GM12878 (cell line): ENCODE measurements around the gene IMMT. TPM values are rescaled to one million over a fixed set of nuclear protein-coding genes. Genes with fewer than 3 reads are reported as not detected.

Experiments
- ATAC-seq: fragments of 200-7000 bp; cut with Tn5 transposase; 3 replicates; pipeline ENCODE4 v1.9.1; 2020; ENCODE audit warnings: mild to moderate bottlenecking, moderate library complexity
- BruUV-seq: library from RNA; stranded (reverse); fragments of 400-500 nt; replicated peaks from 2 replicates; lab custom pipeline; 2021; lab: Mats Ljungman, UMichigan
- CTCF ChIA-PET: fragments of 300-600 bp; sonication (Branson Sonifier 250); formaldehyde crosslinking; extraction: SDS; loops from one replicate; lab custom pipeline; 2021; ENCODE audit warnings: inconsistent platforms; lab: Yijun Ruan, JAX
- POLR2A ChIA-PET: fragments of 350-600 bp; formaldehyde crosslinking; extraction: SDS; loops from one replicate; lab custom pipeline; 2021; ENCODE audit warnings: inconsistent platforms; lab: Charles Lee
- RAD21 ChIA-PET: fragments of 300-600 bp; sonication (Branson Sonifier 250); formaldehyde crosslinking; loops from one replicate; lab custom pipeline; 2023; ENCODE audit warnings: antibody characterized with exemption; ENCODE audit not compliant: unreplicated experiment; lab: Charles Lee
- SMC1A ChIA-PET: fragments of 300-600 bp; sonication (Branson Sonifier 250); formaldehyde crosslinking; loops from one replicate; lab custom pipeline; 2023; ENCODE audit not compliant: unreplicated experiment, uncharacterized antibody; lab: Charles Lee
- DNase-seq: peaks from one replicate; pipeline ENCODE4 v3.0.0-alpha.2; 2011; ENCODE audit warnings: low read depth, low spot score
- FAIRE-seq: peaks from 3 replicates; lab custom pipeline; 2011; peaks lifted over from hg19 to GRCh38; lab: Jason Lieb, UNC
- H2AFZ ChIP-seq: 2 replicates; pipeline ENCODE4 v1.6.0; 2011; ENCODE audit warnings: low read depth, low read length, control low read depth; ENCODE audit not compliant: control insufficient read depth
- H3K27ac ChIP-seq: 2 replicates; pipeline ENCODE4 v1.5.1; 2011; ENCODE audit warnings: control low read depth; ENCODE audit not compliant: control insufficient read depth, insufficient read depth
- H3K27me3 ChIP-seq, 2 experiments: replicated peaks in 1 of 2; 2 replicates each; pipeline versions ENCODE4 v1.6.0 to v1.6.1; 2011; ENCODE audit warnings: low read length in 1 of 2; ENCODE audit not compliant: control insufficient read depth in 2 of 2, insufficient read depth in 2 of 2
- H3K36me3 ChIP-seq, 2 experiments: 2 replicates each; pipeline ENCODE4 v1.5.1; 2011; ENCODE audit warnings: low read length in 1 of 2; ENCODE audit not compliant: control insufficient read depth in 2 of 2, insufficient read depth in 2 of 2
- H3K4me1 ChIP-seq: 2 replicates; pipeline ENCODE4 v1.6.1; 2011; ENCODE audit warnings: mild to moderate bottlenecking, low read length, moderate library complexity, mixed read lengths; ENCODE audit not compliant: control insufficient read depth, insufficient read depth
- H3K4me2 ChIP-seq: 2 replicates; pipeline ENCODE4 v1.6.0; 2011; ENCODE audit warnings: control low read depth; ENCODE audit not compliant: control insufficient read depth, insufficient read depth
- H3K4me3 ChIP-seq: fragments of 200-600 bp; sonication (generic); 2 replicates; pipeline ENCODE4 v1.5.1; 2016
- H3K79me2 ChIP-seq: 2 replicates; pipeline ENCODE4 v1.6.0; 2011; ENCODE audit warnings: low read length; ENCODE audit not compliant: control insufficient read depth, insufficient read depth
- H3K9ac ChIP-seq: 2 replicates; pipeline ENCODE4 v1.8.0; 2011; ENCODE audit warnings: low read length, control low read depth, mixed read lengths; ENCODE audit not compliant: control insufficient read depth, insufficient read depth
- H3K9me3 ChIP-seq: replicated peaks from 3 replicates; pipeline ENCODE4 v1.5.1; 2011; ENCODE audit warnings: mild to moderate bottlenecking, low read length; ENCODE audit not compliant: control insufficient read depth, insufficient read depth
- H4K20me1 ChIP-seq: 2 replicates; pipeline ENCODE4 v1.6.0; 2011; ENCODE audit not compliant: control insufficient read depth, insufficient read depth
- CEBPB ChIP-seq, 2 experiments: fragments of 150-350 bp in 1 of 2; IDR thresholded peaks; 2 replicates each; pipeline ENCODE4 v1.6.1; 2012 to 2014; ENCODE audit warnings: low read depth in 2 of 2, low read length in 2 of 2, borderline replicate concordance in 1 of 2, inconsistent platforms in 1 of 2
- CHD2 ChIP-seq: IDR thresholded peaks from 2 replicates; pipeline ENCODE4 v1.6.1; 2011; ENCODE audit warnings: low read depth, low read length, improper control_type of control experiment, borderline replicate concordance
- CHD4 ChIP-seq: fragments of 200-600 bp; sonication (generic); IDR thresholded peaks from 2 replicates; pipeline ENCODE4 v1.6.1; 2016; ENCODE audit warnings: mild to moderate bottlenecking
- FOS ChIP-seq: IDR thresholded peaks from 3 replicates; pipeline ENCODE4 v1.6.1; 2011; ENCODE audit warnings: borderline replicate concordance; ENCODE audit not compliant: insufficient read length; ENCODE audit errors: extremely low read depth
- HDGF ChIP-seq: fragments of 450-650 bp; IDR thresholded peaks from 2 replicates; pipeline ENCODE4 v1.6.1; 2016; ENCODE audit warnings: antibody characterized with exemption
- IKZF1 ChIP-seq: fragments of 450-650 bp; conservative IDR thresholded peaks from 2 replicates; pipeline ENCODE4 v1.6.1; 2017; ENCODE audit warnings: antibody characterized with exemption, mild to moderate bottlenecking
- KDM1A ChIP-seq: fragments of 200-600 bp; sonication (generic); IDR thresholded peaks from 2 replicates; pipeline ENCODE4 v1.6.1; 2016; ENCODE audit warnings: borderline replicate concordance
- NFYB ChIP-seq: IDR thresholded peaks from 2 replicates; pipeline ENCODE4 v1.6.1; 2011; ENCODE audit warnings: low read depth, mild to moderate bottlenecking, low read length, improper control_type of control experiment, moderate library complexity; ENCODE audit not compliant: insufficient read depth
- NR2F1 ChIP-seq: fragments of 450-650 bp; conservative IDR thresholded peaks from 2 replicates; pipeline ENCODE4 v1.6.1; 2017; ENCODE audit warnings: mild to moderate bottlenecking
- PAX8 ChIP-seq: fragments of 450-650 bp; IDR thresholded peaks from 2 replicates; pipeline ENCODE4 v1.6.1; 2017; ENCODE audit warnings: mild to moderate bottlenecking, moderate library complexity
- POLR2A ChIP-seq: IDR thresholded peaks from 2 replicates; pipeline ENCODE4 v1.6.1; 2011; ENCODE audit warnings: low read depth, mild to moderate bottlenecking, low read length
- POU2F2 ChIP-seq: IDR thresholded peaks from 3 replicates; pipeline ENCODE4 v1.6.1; 2011; ENCODE audit warnings: low read depth, mild to moderate bottlenecking, low read length, borderline replicate concordance
- RAD21 ChIP-seq: IDR thresholded peaks from 2 replicates; pipeline ENCODE4 v1.6.1; 2011; ENCODE audit warnings: mild to moderate bottlenecking, low read depth, low read length, moderate library complexity; ENCODE audit not compliant: insufficient read depth
- RUNX3 ChIP-seq: IDR thresholded peaks from 2 replicates; pipeline ENCODE4 v1.6.1; 2012; ENCODE audit warnings: low read length, inconsistent platforms
- SPI1 ChIP-seq: IDR thresholded peaks from 2 replicates; pipeline ENCODE4 v1.6.1; 2011; ENCODE audit warnings: low read depth, mild to moderate bottlenecking, low read length, moderate library complexity, borderline replicate concordance; ENCODE audit not compliant: insufficient read depth
- ZBTB40 ChIP-seq: fragments of 450-650 bp; IDR thresholded peaks from 2 replicates; pipeline ENCODE4 v1.6.1; 2016; ENCODE audit warnings: mild to moderate bottlenecking, moderate library complexity, borderline replicate concordance
- ZNF274 ChIP-seq: IDR thresholded peaks from one replicate; pipeline ENCODE4 v1.8.0; 2011; ENCODE audit not compliant: insufficient read length, insufficient read depth
- whole genome bisulfite sequencing: methylation state at CpG from one replicate; pipeline ENCODE4 v1.1.6; 2016; ENCODE audit warnings: low lambda C conversion rate; ENCODE audit not compliant: insufficient replicate concordance, insufficient coverage; ENCODE audit errors: missing lambda C conversion rate; 5-methylcytosine and 5-hydroxymethylcytosine counted together
- in situ Hi-C: fragments of 300-500 bp; cut with MboI; formaldehyde crosslinking; loops from 9 replicates; pipeline ENCODE4 v1.14.3; 2018; ENCODE audit warnings: mixed read lengths
- intact Hi-C: fragments of 100-400 bp; cut with micrococcal nuclease; formaldehyde crosslinking; loops from one replicate; pipeline ENCODE4 v1.14.2; 2022; ENCODE audit not compliant: unreplicated experiment
- polyA plus RNA-seq, 11 experiments: library from polyadenylated mRNA; depleted of rRNA in 4 of 11; unstranded in 6 of 11; stranded (reverse) in 5 of 11; fragments of >200 nt; fragmentation: Nextera tagmentation in 4 of 11; fragmentation: Illumina TruSeq in 1 of 11; extraction: Ambion mirVana in 4 of 11; extraction: Trizol in 1 of 11; gene quantifications; 1 replicate in 1 of 11; 2 replicates in 10 of 11; pipeline versions ENCODE4 v1.2.1 to v1.2.3, GENCODE V29; 2011 to 2016; ENCODE audit warnings: inconsistent platforms in 2 of 11, missing spikeins in 2 of 11, low read depth in 1 of 11
- total RNA-seq, 4 experiments: library from RNA; depleted of rRNA in 3 of 4; stranded (reverse); fragments of >200 nt in 3 of 4; fragmentation: Illumina TruSeq in 1 of 4; extraction: Trizol in 1 of 4; gene quantifications; 2 replicates each; pipeline versions ENCODE4 v1.2.1 to v1.2.3, GENCODE V29; 2013 to 2021
- TF ChIP-seq, protein P1 (sequence below): IDR thresholded peaks from 2 replicates; pipeline ENCODE4 v1.6.1; 2011; ENCODE audit warnings: low read depth, mild to moderate bottlenecking, low read length, moderate library complexity, borderline replicate concordance; ENCODE audit errors: extremely low read depth
- TF ChIP-seq, protein P2 (sequence below): IDR thresholded peaks from 2 replicates; pipeline ENCODE4 v1.6.1; 2012; ENCODE audit warnings: low read length, inconsistent platforms

The IMMT gene
- total and polyA plus RNA-seq, 10 of the 15 experiments (the other 5 are each of a cell fraction or from before 2014, with no cell fraction given): 78.4 to 149 (median 98.7) TPM

DNA sequence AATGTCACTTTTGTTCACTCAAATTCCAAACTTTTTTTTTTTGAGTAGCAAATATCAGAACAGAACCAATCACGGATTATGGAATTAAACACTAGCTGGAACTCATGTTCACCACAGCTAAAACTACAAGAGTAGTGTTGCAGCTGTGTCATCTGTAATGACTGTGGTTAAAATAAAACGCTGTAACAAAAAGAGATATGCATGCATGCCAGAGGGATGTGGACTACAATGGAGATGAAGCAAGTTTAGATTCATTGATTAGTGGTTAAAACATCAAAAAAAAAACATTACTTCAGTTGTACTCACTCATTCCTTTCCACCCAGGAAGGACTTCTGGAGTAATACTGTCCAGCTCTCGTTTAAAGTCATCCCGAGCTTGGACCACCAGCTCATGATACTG is 37.0 kb downstream of the IMMT start (continued):
- TF ChIP-seq KDM1A: no peak

DNA sequence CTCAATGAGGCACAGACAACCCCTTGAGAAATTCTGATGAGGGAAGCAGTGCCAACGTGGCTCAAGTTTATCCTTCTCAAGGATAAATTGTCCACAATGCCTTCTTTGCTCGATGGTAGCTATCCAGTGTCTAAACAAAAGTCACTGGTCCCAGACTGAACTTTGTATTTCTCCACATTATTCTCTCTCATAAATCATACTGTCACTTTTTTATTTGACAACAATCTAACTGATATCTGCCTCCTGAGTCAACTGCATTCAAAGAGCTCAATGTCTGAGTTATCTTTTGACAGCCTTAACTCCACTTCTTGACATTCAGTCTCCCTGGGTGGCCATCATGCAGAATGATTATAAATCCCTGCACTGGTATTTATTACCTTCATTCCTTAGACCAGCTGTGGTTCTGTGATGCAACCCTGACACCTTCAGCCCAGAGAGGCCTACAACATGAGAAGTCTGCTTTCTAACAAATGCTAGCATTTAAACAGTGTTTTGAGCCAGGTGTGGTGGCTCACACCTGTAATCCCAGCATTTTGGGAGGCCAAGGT is 38.2 kb downstream of the IMMT start:
- 73% methylated on average over 2 of the region's 2 CpGs for WGBS
- in situ Hi-C loops: no loop called here

More for the DNA sequence above, 38.2 kb downstream of the IMMT start:
- H3K9ac ChIP-seq: no peak overlapping the region
- H3K9me3 ChIP-seq: no peaks in the 10 kb centered on the region
- no peaks in the 10 kb centered on the region for H4K20me1 ChIP-seq
- H3K4me2 ChIP-seq: no peak overlapping the region
- ChIA-PET SMC1A (interaction anchor here (1.6 kb wide), 1 partner anchor 302 kb away, joined by 3 read pairs; no protein-coding TSS in a partner anchor), CTCF (interaction anchor here (0.7 to 1.8 kb wide), 3 partner anchors 30 to 215 kb away, joined by 3 to 7 read pairs (median 4); no protein-coding TSS in a partner anchor), RAD21 (interaction anchor here (1.3 kb wide), 1 partner anchor 77 kb away, joined by 3 read pairs; no protein-coding TSS in a partner anchor), POLR2A (no interaction called here)
- H3K36me3 ChIP-seq: peaks cover 3 to 19% of the 10 kb centered on the region in 2 experiments; a peak in 3 of 4 replicates
- H3K4me1 ChIP-seq: no peaks in the 10 kb centered on the region
- no peak overlapping the region for H3K4me3 ChIP-seq
- DNase-seq (no peak), ATAC-seq (no peak), FAIRE-seq (peak; percentile 59)
- intact Hi-C loops: no loop called here
- H3K27me3 ChIP-seq: no peaks in the 10 kb centered on the region
- BruUV-seq: TSS peak; percentile 33
- H3K79me2 ChIP-seq: no peaks in the 10 kb centered on the region
- TF ChIP-seq POLR2A (no peak), NR2F1 (no peak), NFYB (no peak), CHD4 (no peak), HDGF (no peak), POU2F2 (no peak), RUNX3 (no peak), ZNF274 (no peak), RAD21 (no peak), CHD2 (no peak), FOS (no peak), SPI1 (no peak), ZBTB40 (no peak), CEBPB (IDR thresholded peaks at IDR 0.05; ENCODE audit: borderline replicate concordance in 1 of 2, low read depth in 2 of 2, low read length in 2 of 2) (no peak), IKZF1 (no peak), PAX8 (no peak)
- TF ChIP-seq, protein P1, sequence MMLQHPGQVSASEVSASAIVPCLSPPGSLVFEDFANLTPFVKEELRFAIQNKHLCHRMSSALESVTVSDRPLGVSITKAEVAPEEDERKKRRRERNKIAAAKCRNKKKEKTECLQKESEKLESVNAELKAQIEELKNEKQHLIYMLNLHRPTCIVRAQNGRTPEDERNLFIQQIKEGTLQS: no peak
- TF ChIP-seq, protein P2, sequence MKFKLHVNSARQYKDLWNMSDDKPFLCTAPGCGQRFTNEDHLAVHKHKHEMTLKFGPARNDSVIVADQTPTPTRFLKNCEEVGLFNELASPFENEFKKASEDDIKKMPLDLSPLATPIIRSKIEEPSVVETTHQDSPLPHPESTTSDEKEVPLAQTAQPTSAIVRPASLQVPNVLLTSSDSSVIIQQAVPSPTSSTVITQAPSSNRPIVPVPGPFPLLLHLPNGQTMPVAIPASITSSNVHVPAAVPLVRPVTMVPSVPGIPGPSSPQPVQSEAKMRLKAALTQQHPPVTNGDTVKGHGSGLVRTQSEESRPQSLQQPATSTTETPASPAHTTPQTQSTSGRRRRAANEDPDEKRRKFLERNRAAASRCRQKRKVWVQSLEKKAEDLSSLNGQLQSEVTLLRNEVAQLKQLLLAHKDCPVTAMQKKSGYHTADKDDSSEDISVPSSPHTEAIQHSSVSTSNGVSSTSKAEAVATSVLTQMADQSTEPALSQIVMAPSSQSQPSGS: no peak
- H2AFZ ChIP-seq: no peak overlapping the region
- no peak overlapping the region for H3K27ac ChIP-seq
